ENCODE measurements around the gene KRTAP20-3. TPM values are rescaled to one million over a fixed set of nuclear protein-coding genes. Genes with fewer than 3 reads are reported as not detected.

KRTAP20-3 gene
- total RNA-seq, 4 donors from 2014 or later: not detected

DNA sequence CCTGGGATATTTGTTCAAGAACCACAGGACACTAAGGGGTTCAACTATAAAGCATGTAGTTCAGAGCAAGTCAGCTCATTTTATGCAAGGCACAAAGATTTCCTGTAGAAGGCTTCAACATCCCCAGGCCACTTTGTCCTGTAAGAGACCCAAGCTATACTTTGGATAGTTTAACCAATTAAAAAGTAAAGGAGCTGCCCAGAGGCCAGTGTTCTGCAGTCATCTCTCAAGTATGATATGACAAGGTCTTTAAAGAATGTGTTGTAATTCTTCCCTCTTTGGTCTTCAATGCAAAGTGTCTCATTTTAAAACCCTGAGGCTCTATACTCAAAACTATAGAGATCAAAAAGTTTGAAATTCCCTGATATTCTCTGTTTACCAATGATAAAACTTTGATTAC, 34.1 kb downstream of the KRTAP20-3 start:
- TF ChIP-seq, protein P1, sequence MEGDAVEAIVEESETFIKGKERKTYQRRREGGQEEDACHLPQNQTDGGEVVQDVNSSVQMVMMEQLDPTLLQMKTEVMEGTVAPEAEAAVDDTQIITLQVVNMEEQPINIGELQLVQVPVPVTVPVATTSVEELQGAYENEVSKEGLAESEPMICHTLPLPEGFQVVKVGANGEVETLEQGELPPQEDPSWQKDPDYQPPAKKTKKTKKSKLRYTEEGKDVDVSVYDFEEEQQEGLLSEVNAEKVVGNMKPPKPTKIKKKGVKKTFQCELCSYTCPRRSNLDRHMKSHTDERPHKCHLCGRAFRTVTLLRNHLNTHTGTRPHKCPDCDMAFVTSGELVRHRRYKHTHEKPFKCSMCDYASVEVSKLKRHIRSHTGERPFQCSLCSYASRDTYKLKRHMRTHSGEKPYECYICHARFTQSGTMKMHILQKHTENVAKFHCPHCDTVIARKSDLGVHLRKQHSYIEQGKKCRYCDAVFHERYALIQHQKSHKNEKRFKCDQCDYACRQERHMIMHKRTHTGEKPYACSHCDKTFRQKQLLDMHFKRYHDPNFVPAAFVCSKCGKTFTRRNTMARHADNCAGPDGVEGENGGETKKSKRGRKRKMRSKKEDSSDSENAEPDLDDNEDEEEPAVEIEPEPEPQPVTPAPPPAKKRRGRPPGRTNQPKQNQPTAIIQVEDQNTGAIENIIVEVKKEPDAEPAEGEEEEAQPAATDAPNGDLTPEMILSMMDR (IDR thresholded peaks at IDR 0.05): no peak
- TF ChIP-seq POLR2A (IDR thresholded peaks at IDR 0.05; ENCODE audit: low read depth): no peak
- no peaks in the 10 kb centered on the region for H3K4me1 ChIP-seq
- no peaks in the 10 kb centered on the region for H3K36me3 ChIP-seq
- H3K27ac ChIP-seq (replicated peaks in 1 of 4): no peak overlapping the region
- no peaks in the 10 kb centered on the region for H3K27me3 ChIP-seq
- peaks cover 0 to 5% (median 0%) of the 10 kb centered on the region in 4 donors for H3K9me3 ChIP-seq
- DNase-seq (ENCODE audit: extremely low spot score): no peak
- intact Hi-C loops (cut with DNase I): no loop called here
- H3K4me3 ChIP-seq: no peak overlapping the region

DNA sequence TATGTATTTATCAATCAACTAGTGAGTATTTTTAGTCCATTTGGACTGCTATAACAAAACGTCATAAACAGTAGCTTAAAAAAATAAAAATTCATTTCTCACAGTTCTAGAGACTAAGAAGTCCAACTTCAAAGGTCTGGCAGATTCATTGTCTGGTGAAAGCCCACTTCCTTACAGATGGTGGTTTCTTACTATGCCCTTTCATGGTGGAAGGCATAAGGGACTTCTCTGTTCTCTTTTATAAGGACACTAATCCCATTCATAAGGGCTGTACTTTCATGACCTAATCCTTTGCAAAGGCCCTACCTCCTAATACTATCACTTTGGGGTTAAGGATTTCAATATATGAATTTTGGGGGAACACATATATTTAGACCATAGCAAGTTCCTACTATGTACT, 37.9 kb downstream of the KRTAP20-3 start:
- TF ChIP-seq, protein P1 (IDR thresholded peaks at IDR 0.05): no peak
- intact Hi-C loops (cut with DNase I): no loop called here
- H3K27ac ChIP-seq (replicated peaks in 1 of 4): no peak overlapping the region
- no peaks in the 10 kb centered on the region for H3K9me3 ChIP-seq
- no peaks in the 10 kb centered on the region for H3K4me1 ChIP-seq
- WGBS: 23% methylated on average over 1 of the region's 1 CpG
- H3K4me3 ChIP-seq: no peak overlapping the region
- DNase-seq (ENCODE audit: extremely low spot score): no peak
- H3K27me3 ChIP-seq: no peaks in the 10 kb centered on the region
- H3K36me3 ChIP-seq: no peaks in the 10 kb centered on the region

DNA sequence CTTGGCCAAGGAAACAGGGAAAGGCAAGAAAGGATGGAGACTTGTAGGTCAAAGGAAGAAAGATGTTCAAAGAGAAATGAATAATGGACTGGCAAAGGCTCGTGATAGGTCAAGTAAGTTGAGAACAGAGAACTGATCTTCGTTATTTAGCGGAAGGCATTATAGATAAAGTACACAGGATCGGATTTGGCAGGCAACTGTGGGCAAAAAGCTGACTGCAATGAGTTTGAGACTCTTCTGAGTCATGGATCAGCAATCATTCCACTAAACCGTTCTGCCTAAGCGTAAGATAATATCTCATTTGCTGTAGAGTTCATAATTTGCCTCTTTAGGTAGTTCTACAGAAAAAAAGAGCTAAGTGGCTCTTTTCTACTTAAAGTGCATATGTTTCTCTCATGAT, 41.8 kb downstream of the KRTAP20-3 start:
- Histone ChIP-seq H3K4me3 (no peak overlapping the region), H3K27me3 (no peaks in the 10 kb centered on the region), H3K27ac (replicated peaks in 1 of 4) (no peak overlapping the region), H3K4me1 (no peaks in the 10 kb centered on the region), H3K9me3 (no peaks in the 10 kb centered on the region), H3K36me3 (no peaks in the 10 kb centered on the region)
- TF ChIP-seq, protein P1 (IDR thresholded peaks at IDR 0.05): no peak
- TF ChIP-seq POLR2A (IDR thresholded peaks at IDR 0.05; ENCODE audit: low read depth): no peak
- TF ChIP-seq POLR2AphosphoS5 (IDR thresholded peaks at IDR 0.05): no peak
- TF ChIP-seq EP300 (IDR thresholded peaks at IDR 0.05): no peak
- 75% methylated on average over 6 of the region's 6 CpGs for WGBS
- no peak for DNase-seq (ENCODE audit: extremely low spot score)
- intact Hi-C loops (cut with DNase I): no loop called here

DNA sequence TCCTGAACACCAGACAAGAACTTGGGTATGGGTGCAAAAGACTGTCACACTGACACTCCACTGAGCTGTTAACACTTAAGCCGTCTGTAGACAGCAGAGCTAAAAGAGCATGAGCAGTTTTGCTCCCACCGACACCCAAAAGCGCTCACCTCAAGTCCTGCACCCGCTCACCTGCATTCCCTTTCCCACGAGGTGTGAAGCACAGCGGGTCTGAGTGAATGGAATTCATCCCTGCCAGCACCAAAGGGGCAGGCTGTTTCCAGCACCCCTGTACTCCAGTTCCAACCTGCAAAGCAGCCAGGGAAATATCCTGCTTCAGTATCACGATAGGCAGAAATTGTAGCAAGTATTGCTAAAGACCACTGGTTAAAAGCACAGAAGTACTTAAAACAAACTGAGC, 47.2 kb downstream of the KRTAP20-3 start:
- no peak for DNase-seq (ENCODE audit: extremely low spot score)
- no peaks in the 10 kb centered on the region for H3K4me1 ChIP-seq
- H3K4me3 ChIP-seq: no peak overlapping the region
- no peak overlapping the region for H3K27ac ChIP-seq (replicated peaks in 1 of 4)
- TF ChIP-seq EP300 (IDR thresholded peaks at IDR 0.05) (no peak), POLR2AphosphoS5 (IDR thresholded peaks at IDR 0.05) (no peak), POLR2A (IDR thresholded peaks at IDR 0.05; ENCODE audit: low read depth) (no peak)
- TF ChIP-seq, protein P1 (IDR thresholded peaks at IDR 0.05): no peak
- 52% methylated on average over 7 of the region's 7 CpGs for WGBS
- peaks cover 0 to 5% (median 2%) of the 10 kb centered on the region in 4 donors for H3K9me3 ChIP-seq
- intact Hi-C loops (cut with DNase I): no loop called here
- no peaks in the 10 kb centered on the region for H3K27me3 ChIP-seq
- no peaks in the 10 kb centered on the region for H3K36me3 ChIP-seq

Small RNA genes within 50 kb of the gene (small RNA-seq; reads per million reads assigned to genes)
- 0 reads per million in 3 donors for gene KRTAP20-1
- gene KRTAP20-3: 0 reads per million in 3 donors
- 0 reads per million in 3 donors for gene KRTAP20-4
- gene KRTAP22-1: 0 reads per million in 3 donors

Other genes with a start within 250 kb of the KRTAP20-3 start
- not detected for gene KRTAP13-1, start 246.8 kb upstream of the KRTAP20-3 start, total RNA-seq
- gene KRTAP13-3, start 216.9 kb upstream of the KRTAP20-3 start, total RNA-seq: not detected
- not detected for gene KRTAP13-4, start 212.6 kb upstream of the KRTAP20-3 start, total RNA-seq
- not detected for gene KRTAP15-1, start 202.6 kb upstream of the KRTAP20-3 start, total RNA-seq
- gene KRTAP19-1, start 162.5 kb upstream of the KRTAP20-3 start, total RNA-seq: not detected
- not detected for gene KRTAP19-2, start 155.4 kb upstream of the KRTAP20-3 start, total RNA-seq
- gene KRTAP19-3, start 150.9 kb upstream of the KRTAP20-3 start, total RNA-seq: not detected
- gene KRTAP19-4, start 145.7 kb upstream of the KRTAP20-3 start, total RNA-seq: not detected
- gene KRTAP19-5, start 140.7 kb upstream of the KRTAP20-3 start, total RNA-seq: not detected
- not detected for gene KRTAP19-6, start 101.0 kb upstream of the KRTAP20-3 start, total RNA-seq
- not detected for gene KRTAP19-7, start 81.5 kb upstream of the KRTAP20-3 start, total RNA-seq
- not detected for gene KRTAP22-2, start 52.5 kb upstream of the KRTAP20-3 start, total RNA-seq
- gene KRTAP6-3, start 50.4 kb upstream of the KRTAP20-3 start, total RNA-seq: not detected
- gene KRTAP6-2, start 44.0 kb upstream of the KRTAP20-3 start, total RNA-seq: not detected
- not detected for gene KRTAP22-1, start 41.8 kb upstream of the KRTAP20-3 start, total RNA-seq
- gene KRTAP6-1, start 28.9 kb upstream of the KRTAP20-3 start, total RNA-seq: not detected
- not detected for gene KRTAP20-1, start 26.4 kb upstream of the KRTAP20-3 start, total RNA-seq
- not detected for gene KRTAP20-4, start 22.2 kb upstream of the KRTAP20-3 start, total RNA-seq
- gene KRTAP20-2, start 7.7 kb upstream of the KRTAP20-3 start, total RNA-seq: not detected
- gene KRTAP21-3, start 75.9 kb downstream of the KRTAP20-3 start, total RNA-seq: not detected
- gene KRTAP21-2, start 104.4 kb downstream of the KRTAP20-3 start, total RNA-seq: not detected
- not detected for gene KRTAP21-1, start 112.6 kb downstream of the KRTAP20-3 start, total RNA-seq
- gene KRTAP8-1, start 170.4 kb downstream of the KRTAP20-3 start, total RNA-seq: not detected
- not detected for gene KRTAP7-1, start 186.9 kb downstream of the KRTAP20-3 start, total RNA-seq
- gene KRTAP11-1, start 238.7 kb downstream of the KRTAP20-3 start, total RNA-seq: not detected